COLO668 (cell line): ENCODE measurements around the gene GPC2.
A peak's percentile ranks its signal among the peaks of the same experiment; 100 is the strongest.
"Not testable (repeated sequence)": the region's sequence is repeated elsewhere in the genome, so short reads cannot be mapped to it uniquely, and the experiment has no call there.

ENCODE experiments used
- DNase-seq: peaks from one replicate; lab custom pipeline; 2025; ENCODE audit not compliant: unreplicated experiment; lab: John Stamatoyannopoulos, UW

The GPC2 gene, protein sequence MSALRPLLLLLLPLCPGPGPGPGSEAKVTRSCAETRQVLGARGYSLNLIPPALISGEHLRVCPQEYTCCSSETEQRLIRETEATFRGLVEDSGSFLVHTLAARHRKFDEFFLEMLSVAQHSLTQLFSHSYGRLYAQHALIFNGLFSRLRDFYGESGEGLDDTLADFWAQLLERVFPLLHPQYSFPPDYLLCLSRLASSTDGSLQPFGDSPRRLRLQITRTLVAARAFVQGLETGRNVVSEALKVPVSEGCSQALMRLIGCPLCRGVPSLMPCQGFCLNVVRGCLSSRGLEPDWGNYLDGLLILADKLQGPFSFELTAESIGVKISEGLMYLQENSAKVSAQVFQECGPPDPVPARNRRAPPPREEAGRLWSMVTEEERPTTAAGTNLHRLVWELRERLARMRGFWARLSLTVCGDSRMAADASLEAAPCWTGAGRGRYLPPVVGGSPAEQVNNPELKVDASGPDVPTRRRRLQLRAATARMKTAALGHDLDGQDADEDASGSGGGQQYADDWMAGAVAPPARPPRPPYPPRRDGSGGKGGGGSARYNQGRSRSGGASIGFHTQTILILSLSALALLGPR

GRCh38 chr7:100177045-100178001 lies at the start of gene GPC2, which contains the start of gene STAG3:
TSS of gene GPC2 (minus strand) at chr7:100177381. CDS start at chr7:100177199, 182 bp downstream.
TSS of gene STAG3 (plus strand) at chr7:100177918. CDS start at chr7:100180557, 2,639 bp downstream.
- peak; percentile 97 for DNase-seq

DNA sequence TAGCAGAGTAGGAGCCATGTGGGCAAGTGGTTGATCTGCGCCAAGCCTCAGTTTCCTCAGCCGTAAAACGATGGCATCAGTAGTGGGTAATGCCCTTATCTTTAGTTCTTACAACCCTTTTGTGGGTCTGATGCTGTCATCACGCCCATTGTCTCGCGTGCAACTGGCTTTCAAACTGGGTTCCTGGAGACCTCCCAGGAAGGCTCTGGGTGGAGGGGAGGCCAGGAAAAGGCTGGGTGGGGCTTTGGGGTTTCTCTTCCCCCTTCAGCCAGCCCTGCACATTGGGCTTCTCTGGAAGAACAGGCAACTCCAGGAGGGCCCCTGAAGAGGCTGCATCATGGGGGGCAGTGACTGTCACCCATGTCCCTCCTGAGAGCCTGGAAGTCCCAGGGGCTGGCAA lies 47.7 kb upstream of the GPC2 start:
- not testable (repeated sequence) for DNase-seq

DNA sequence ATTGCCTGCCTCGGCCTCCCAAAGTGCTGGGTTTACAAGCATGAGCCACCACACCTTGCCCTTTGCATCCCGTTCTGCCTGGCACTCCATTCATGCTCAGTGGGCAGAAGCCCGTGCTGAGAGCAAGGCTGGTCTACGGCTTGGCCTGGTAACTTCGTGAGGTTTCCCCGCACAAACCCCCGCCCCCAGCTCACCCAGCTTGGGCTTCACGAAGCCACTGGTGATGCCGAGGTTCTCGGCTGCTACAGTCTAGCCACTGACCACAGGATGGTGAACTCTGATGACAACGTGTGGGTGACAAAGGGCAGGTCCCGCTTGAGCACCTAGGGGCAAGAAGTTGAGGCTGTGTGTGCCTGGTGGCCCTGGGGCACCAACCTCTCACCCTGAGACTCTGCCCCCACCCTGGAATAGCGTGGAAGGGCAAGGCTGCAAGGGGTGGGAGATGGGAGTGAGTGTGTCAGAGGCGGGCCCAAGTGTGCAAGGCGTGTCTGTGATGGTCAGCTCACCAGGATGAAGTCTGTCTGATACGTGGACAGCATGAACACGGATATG lies 46.3 kb upstream of the GPC2 start:
- not testable (repeated sequence) for DNase-seq

- no peak for DNase-seq
Observed at GRCh38 chr7:100222445-100223132, 45.4 kb upstream of the GPC2 start.

- DNase-seq = no peak
Observed at GRCh38 chr7:100221767-100222444, 44.7 kb upstream of the GPC2 start.

GRCh38 chr7:100221231-100221718 lies 44.1 kb upstream of the GPC2 start:
- DNase-seq = no peak

GRCh38 chr7:100220586-100221230 lies 43.5 kb upstream of the GPC2 start:
- no peak for DNase-seq

- not testable (repeated sequence) for DNase-seq
Observed at GRCh38 chr7:100219801-100220585, 42.8 kb upstream of the GPC2 start, which contains the start of gene PVRIG. TSS of gene PVRIG (plus strand) at chr7:100219949. CDS start at chr7:100219971, 22 bp downstream.

- DNase-seq = no peak
Observed at GRCh38 chr7:100219271-100219737, 42.1 kb upstream of the GPC2 start.

GRCh38 chr7:100217934-100218333 lies 40.8 kb upstream of the GPC2 start:
- peak; percentile 69 for DNase-seq

- no peak for DNase-seq
Observed at GRCh38 chr7:100215895-100216294, 38.7 kb upstream of the GPC2 start.

DNA sequence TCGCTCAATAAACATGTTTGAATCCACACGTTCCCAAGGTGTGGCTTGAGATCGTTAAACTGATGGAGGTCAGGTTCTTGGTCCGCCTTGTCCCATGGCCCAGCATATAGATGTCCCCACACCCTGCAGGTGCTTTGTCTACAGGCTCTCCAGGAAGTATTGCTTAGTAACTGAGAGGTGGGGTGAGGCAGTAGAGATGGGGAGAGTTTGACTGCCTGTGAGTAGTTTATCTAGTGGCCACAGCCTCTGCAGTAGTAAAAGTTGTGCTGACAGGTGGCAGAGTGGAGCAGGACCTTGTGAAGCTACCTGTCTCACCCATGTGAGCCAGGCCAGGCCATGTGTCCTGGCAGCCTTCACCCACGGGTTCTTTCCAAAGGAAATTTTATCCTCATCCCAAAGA lies 37.2 kb upstream of the GPC2 start:
- not testable (repeated sequence) for DNase-seq

DNA sequence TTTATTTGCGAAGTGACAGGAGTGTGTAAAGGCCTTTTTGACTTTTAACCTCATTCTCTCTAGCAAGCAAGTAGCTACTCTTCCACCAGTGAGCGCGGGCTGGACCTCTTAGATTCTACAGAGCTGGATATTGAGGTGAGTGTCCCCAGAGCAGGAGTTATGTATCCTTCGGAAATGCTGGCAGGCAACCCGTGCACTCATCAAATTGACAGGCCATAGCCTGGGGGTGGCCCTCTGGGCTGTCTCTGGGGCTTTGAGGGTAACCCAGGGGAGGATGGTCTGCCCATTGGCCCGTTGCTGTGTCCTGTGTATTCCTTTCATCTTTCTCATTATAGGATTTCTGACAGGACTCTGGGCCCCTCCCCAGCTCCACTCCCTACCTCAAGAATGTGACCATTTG lies 36.5 kb upstream of the GPC2 start:
- DNase-seq = no peak

DNA sequence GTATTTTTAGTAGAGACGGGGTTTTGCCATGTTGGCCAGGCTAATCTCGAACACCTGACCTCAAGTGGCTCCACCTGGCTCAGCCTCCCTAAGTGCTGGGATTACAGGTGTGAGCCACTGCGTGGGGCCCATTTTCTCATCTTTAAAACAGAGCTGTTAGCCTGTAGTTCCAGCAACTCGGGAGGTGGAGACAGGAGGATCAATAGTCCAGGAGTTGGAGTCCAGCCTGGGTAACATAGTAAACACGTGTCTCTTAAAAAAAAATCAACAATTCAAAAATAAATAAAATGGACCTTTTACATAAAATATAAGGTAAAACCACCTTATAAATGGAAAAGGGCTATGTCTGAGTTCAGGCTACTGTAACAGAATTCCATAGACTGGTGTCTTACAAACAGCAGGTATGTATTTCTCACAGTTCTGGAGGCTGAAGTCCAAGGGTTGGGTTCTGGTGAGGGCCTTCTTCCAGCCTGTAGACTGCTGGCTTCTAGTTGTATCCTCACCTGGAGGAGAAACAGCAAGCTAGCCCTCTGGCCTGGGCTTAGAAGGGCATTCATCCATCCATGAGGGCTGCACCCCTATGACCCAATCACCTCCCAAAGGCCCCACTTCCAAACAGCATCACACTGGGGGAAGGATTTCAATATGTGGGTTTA lies 35.6 kb upstream of the GPC2 start:
- DNase-seq = no peak

- no peak for DNase-seq
Observed at GRCh38 chr7:100211342-100211780, 34.2 kb upstream of the GPC2 start.

- no peak for DNase-seq
Observed at GRCh38 chr7:100210805-100211204, 33.6 kb upstream of the GPC2 start.

GRCh38 chr7:100209493-100209892 lies 32.3 kb upstream of the GPC2 start:
- DNase-seq = no peak
